ENCODE measurements around the gene PMM2.
"Not testable (repeated sequence)": the region's sequence is repeated elsewhere in the genome, so short reads cannot be mapped to it uniquely, and the experiment has no call there.

The PMM2 gene

GRCh38 chr16:8797364-8798173 is at the start of gene PMM2, which contains the start of gene TMEM186:
Gene PMM2, plus strand, starts transcription at chr16:8797839. Its CDS starts 44 bp downstream, at chr16:8797883.
Gene TMEM186, minus strand, starts transcription at chr16:8797639. Its CDS starts 25 bp downstream, at chr16:8797614.
- Mint-ChIP-seq H3K4me3 (peak within 1 kb of the TSS; percentile 96), H3K27ac (peak within 1 kb of the TSS; percentile 80), H3K9me3 (no peaks in the 10 kb centered on the region), H3K36me3 (peaks cover 21% of the 10 kb centered on the region), H3K27me3 (no peaks in the 10 kb centered on the region), H3K4me1 (peaks cover 42% of the 10 kb centered on the region)
- CTCF ChIA-PET: interaction anchor here (0.7 to 1.0 kb wide), 3 partner anchors 22 to 236 kb away, joined by 3 to 5 read pairs (median 4); no protein-coding TSS in a partner anchor
- peak; percentile 98 for DNase-seq

DNA sequence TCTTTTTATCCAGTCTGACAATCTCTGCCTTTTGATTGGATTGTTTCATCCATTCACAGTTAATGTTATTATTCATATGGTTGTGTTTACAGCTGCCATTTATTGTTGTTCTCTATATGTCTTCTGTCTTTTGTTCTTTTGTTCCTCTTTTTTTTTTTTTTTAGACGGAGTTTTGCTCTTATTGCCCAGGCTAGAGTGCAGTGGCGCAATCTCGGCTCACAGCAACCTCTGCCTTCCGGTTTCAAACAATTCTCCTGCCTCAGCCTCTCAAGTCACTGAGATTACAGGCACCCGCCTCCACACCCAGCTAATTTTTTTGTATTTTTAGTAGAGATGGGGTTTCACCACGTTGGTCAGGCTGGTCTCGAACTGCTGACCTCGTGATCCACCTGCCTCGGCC is 48.7 kb upstream of the PMM2 start:
- H3K36me3 Mint-ChIP-seq, H3K4me3 Mint-ChIP-seq, H3K4me1 Mint-ChIP-seq, H3K27ac Mint-ChIP-seq, CTCF ChIA-PET, H3K27me3 Mint-ChIP-seq, DNase-seq, H3K9me3 Mint-ChIP-seq: not testable (repeated sequence)

- Mint-ChIP-seq H3K4me3 (no peak overlapping the region), H3K27ac (no peak overlapping the region), H3K36me3 (no peaks in the 10 kb centered on the region), H3K9me3 (no peaks in the 10 kb centered on the region), H3K4me1 (no peaks in the 10 kb centered on the region), H3K27me3 (no peaks in the 10 kb centered on the region)
- DNase-seq: no peak
- CTCF ChIA-PET: no interaction called here
Observed at GRCh38 chr16:8751481-8752311, 45.9 kb upstream of the PMM2 start.

- no peak for DNase-seq
- Mint-ChIP-seq H3K9me3 (no peaks in the 10 kb centered on the region), H3K36me3 (no peaks in the 10 kb centered on the region), H3K27me3 (no peaks in the 10 kb centered on the region), H3K27ac (no peak overlapping the region), H3K4me1 (no peaks in the 10 kb centered on the region), H3K4me3 (no peak overlapping the region)
- CTCF ChIA-PET: no interaction called here
Observed at GRCh38 chr16:8752706-8753105, 44.9 kb upstream of the PMM2 start.

GRCh38 chr16:8753416-8754054 is 44.1 kb upstream of the PMM2 start:
- H3K4me1 Mint-ChIP-seq: no peaks in the 10 kb centered on the region
- H3K4me3 Mint-ChIP-seq: no peak overlapping the region
- no peak for DNase-seq
- H3K36me3 Mint-ChIP-seq: no peaks in the 10 kb centered on the region
- H3K9me3 Mint-ChIP-seq: no peaks in the 10 kb centered on the region
- H3K27me3 Mint-ChIP-seq: no peaks in the 10 kb centered on the region
- CTCF ChIA-PET: no interaction called here
- no peak overlapping the region for H3K27ac Mint-ChIP-seq

GRCh38 chr16:8756755-8757154 is 40.9 kb upstream of the PMM2 start:
- CTCF ChIA-PET: no interaction called here
- Mint-ChIP-seq H3K36me3 (no peaks in the 10 kb centered on the region), H3K27me3 (no peaks in the 10 kb centered on the region), H3K4me1 (no peaks in the 10 kb centered on the region), H3K4me3 (no peak overlapping the region), H3K9me3 (no peaks in the 10 kb centered on the region), H3K27ac (no peak overlapping the region)
- no peak for DNase-seq

DNA sequence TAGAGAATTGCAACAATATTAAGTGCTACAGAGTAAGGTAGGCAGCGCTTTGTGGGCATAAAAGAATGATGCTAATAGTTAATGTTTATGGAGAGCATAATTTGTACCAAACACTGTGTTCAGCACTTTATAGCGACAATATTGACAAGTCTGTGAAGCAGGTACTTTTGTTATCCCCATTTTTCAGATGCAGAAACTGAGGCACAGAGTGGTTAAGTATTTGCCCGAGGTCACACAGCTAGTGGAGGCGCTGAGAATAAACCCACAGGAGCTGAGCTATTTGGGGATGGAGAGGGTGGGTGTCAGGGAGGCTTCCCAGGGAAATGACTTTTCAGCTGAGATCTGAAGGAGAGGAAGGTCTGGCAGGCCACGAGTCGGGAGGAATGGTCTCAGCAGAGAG is 39.6 kb upstream of the PMM2 start:
- Mint-ChIP-seq H3K4me3 (no peak overlapping the region), H3K36me3 (no peaks in the 10 kb centered on the region), H3K4me1 (no peaks in the 10 kb centered on the region), H3K9me3 (no peaks in the 10 kb centered on the region), H3K27ac (no peak overlapping the region), H3K27me3 (no peaks in the 10 kb centered on the region)
- DNase-seq: no peak
- CTCF ChIA-PET: no interaction called here

- no peaks in the 10 kb centered on the region for H3K9me3 Mint-ChIP-seq
- CTCF ChIA-PET: no interaction called here
- no peaks in the 10 kb centered on the region for H3K36me3 Mint-ChIP-seq
- H3K4me1 Mint-ChIP-seq: no peaks in the 10 kb centered on the region
- no peak overlapping the region for H3K4me3 Mint-ChIP-seq
- no peaks in the 10 kb centered on the region for H3K27me3 Mint-ChIP-seq
- H3K27ac Mint-ChIP-seq: no peak overlapping the region
- no peak for DNase-seq
Observed at GRCh38 chr16:8760021-8760420, 37.6 kb upstream of the PMM2 start.

DNA sequence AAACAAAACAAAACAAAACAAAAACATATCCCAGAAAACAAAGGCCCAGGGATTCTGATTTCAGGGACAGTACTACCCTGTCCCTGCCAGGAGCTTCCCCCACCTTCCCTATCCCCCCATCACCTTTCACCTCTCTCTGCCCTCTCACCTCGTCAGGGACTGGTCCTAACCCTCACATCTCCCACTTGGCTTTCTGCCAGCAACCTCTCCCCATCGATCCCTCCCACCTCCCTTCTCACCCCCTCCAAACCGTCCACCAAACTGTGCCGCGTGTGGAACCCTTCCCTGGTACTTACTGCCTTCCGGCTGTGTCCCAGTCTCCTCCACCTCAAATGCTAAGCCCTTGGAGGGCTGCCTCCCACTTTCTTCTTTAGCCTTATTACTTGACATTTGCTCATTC is 36.6 kb upstream of the PMM2 start:
- no peak overlapping the region for H3K4me3 Mint-ChIP-seq
- H3K27ac Mint-ChIP-seq: no peak overlapping the region
- no peak for DNase-seq
- no peaks in the 10 kb centered on the region for H3K36me3 Mint-ChIP-seq
- no peaks in the 10 kb centered on the region for H3K4me1 Mint-ChIP-seq
- no peaks in the 10 kb centered on the region for H3K27me3 Mint-ChIP-seq
- no peaks in the 10 kb centered on the region for H3K9me3 Mint-ChIP-seq
- CTCF ChIA-PET: no interaction called here

DNA sequence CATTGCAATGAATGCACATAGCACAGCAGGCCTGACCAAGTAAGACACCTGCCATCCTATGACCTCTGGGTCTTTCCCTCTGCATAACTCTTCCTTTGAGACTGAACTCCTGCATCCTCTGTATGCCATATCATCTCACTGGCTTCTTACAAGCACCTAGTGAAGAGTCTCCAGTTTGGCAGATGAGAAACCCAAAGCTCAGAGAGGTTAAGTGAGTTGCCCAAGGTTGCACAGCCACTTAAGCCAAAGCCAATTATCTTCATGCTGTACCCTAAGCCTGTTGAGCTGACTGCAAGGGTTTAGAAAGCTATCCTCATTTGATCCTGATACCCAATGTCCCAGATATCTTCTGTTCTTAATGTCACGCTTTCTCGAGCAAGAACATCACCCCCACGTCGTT is 35.4 kb upstream of the PMM2 start:
- CTCF ChIA-PET: no interaction called here
- DNase-seq: no peak
- no peaks in the 10 kb centered on the region for H3K4me1 Mint-ChIP-seq
- H3K27me3 Mint-ChIP-seq: no peaks in the 10 kb centered on the region
- H3K36me3 Mint-ChIP-seq: no peaks in the 10 kb centered on the region
- H3K9me3 Mint-ChIP-seq: no peaks in the 10 kb centered on the region
- no peak overlapping the region for H3K4me3 Mint-ChIP-seq
- H3K27ac Mint-ChIP-seq: no peak overlapping the region

DNA sequence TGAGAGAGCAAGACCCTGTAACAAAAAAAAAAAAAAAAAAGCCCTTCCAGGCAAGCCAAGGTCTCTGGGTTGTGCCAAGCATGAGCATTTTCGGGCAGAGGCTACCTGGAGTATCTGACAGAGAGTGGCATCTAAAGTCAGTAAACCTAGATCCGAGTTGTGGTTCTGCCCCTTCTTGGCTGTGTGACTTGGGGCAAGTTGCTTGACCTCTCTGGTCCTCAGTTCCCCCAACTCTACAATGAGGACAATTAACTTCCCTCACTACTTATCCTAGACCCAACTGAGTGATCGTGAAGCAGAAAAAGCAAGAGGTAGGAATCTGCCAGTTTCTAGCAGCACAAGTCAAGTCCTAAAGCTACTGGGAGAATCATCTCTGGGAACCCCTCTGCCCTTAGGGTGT is 34.6 kb upstream of the PMM2 start:
- H3K9me3 Mint-ChIP-seq: no peaks in the 10 kb centered on the region
- no peak overlapping the region for H3K4me3 Mint-ChIP-seq
- CTCF ChIA-PET: no interaction called here
- no peaks in the 10 kb centered on the region for H3K27me3 Mint-ChIP-seq
- H3K36me3 Mint-ChIP-seq: no peaks in the 10 kb centered on the region
- no peak overlapping the region for H3K27ac Mint-ChIP-seq
- no peak for DNase-seq
- H3K4me1 Mint-ChIP-seq: no peaks in the 10 kb centered on the region

GRCh38 chr16:8763899-8764298 is 33.7 kb upstream of the PMM2 start:
- CTCF ChIA-PET: no interaction called here
- no peak overlapping the region for H3K4me3 Mint-ChIP-seq
- H3K27me3 Mint-ChIP-seq: no peaks in the 10 kb centered on the region
- no peak for DNase-seq
- no peaks in the 10 kb centered on the region for H3K36me3 Mint-ChIP-seq
- H3K27ac Mint-ChIP-seq: no peak overlapping the region
- H3K4me1 Mint-ChIP-seq: no peaks in the 10 kb centered on the region
- H3K9me3 Mint-ChIP-seq: no peaks in the 10 kb centered on the region

DNA sequence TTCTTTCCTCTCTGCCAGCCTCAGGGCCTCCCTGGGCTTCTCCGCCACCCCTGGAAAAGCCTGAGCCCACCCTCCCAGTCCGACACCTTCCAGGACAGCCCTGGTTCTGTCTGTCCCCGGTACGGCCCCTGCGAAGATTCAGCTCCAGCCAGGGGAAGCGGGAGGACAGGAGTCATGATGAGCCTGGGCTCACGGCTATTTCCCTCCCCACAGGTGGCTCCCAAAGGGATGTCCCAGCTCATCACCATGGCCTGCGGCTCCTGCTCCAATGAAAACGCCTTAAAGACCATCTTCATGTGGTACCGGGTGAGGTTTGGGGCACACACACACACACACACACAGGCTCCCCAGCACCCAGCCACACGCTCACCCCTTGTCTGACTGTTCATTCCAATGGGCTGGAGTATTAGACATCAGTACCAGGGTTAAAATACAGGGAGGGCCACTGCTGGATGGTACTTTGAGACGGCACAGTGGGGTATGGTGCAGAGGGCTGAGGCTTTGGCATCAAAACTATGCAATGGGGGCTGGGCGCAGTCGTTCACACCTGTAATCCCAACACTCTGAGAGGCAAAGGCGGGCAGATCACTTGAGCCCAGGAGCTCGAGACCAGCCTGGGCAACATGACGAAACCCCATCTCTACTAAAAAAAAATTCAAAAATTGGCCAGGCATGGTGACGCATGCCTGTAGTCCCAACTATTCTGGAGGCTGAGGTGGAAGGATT is 33.0 kb upstream of the PMM2 start:
- CTCF ChIA-PET: no interaction called here
- Mint-ChIP-seq H3K27me3 (no peaks in the 10 kb centered on the region), H3K9me3 (no peaks in the 10 kb centered on the region), H3K27ac (no peak overlapping the region), H3K36me3 (no peaks in the 10 kb centered on the region), H3K4me3 (no peak overlapping the region), H3K4me1 (no peaks in the 10 kb centered on the region)
- no peak for DNase-seq

- CTCF ChIA-PET: no interaction called here
- H3K9me3 Mint-ChIP-seq: no peaks in the 10 kb centered on the region
- H3K4me1 Mint-ChIP-seq: no peaks in the 10 kb centered on the region
- no peak for DNase-seq
- no peaks in the 10 kb centered on the region for H3K36me3 Mint-ChIP-seq
- no peak overlapping the region for H3K4me3 Mint-ChIP-seq
- no peak overlapping the region for H3K27ac Mint-ChIP-seq
- H3K27me3 Mint-ChIP-seq: no peaks in the 10 kb centered on the region
Observed at GRCh38 chr16:8767176-8767575, 30.5 kb upstream of the PMM2 start.

All from activated naive CD4-positive, alpha-beta T cell treated with anti-CD3 and anti-CD28 coated beads, Interleukin-2, amount 10 ng/mL, durations not matched to agents 7 days and 5 days (primary cell).